T1000 (cell line): ENCODE measurements around the gene BEST4.
"Not testable (repeated sequence)": the region's sequence is repeated elsewhere in the genome, so short reads cannot be mapped to it uniquely, and the experiment has no call there.

ENCODE experiments used
- DNase-seq: peaks from one replicate; lab custom pipeline; 2025; ENCODE audit warnings: mixed read lengths; lab: John Stamatoyannopoulos, UW

Gene BEST4

DNA sequence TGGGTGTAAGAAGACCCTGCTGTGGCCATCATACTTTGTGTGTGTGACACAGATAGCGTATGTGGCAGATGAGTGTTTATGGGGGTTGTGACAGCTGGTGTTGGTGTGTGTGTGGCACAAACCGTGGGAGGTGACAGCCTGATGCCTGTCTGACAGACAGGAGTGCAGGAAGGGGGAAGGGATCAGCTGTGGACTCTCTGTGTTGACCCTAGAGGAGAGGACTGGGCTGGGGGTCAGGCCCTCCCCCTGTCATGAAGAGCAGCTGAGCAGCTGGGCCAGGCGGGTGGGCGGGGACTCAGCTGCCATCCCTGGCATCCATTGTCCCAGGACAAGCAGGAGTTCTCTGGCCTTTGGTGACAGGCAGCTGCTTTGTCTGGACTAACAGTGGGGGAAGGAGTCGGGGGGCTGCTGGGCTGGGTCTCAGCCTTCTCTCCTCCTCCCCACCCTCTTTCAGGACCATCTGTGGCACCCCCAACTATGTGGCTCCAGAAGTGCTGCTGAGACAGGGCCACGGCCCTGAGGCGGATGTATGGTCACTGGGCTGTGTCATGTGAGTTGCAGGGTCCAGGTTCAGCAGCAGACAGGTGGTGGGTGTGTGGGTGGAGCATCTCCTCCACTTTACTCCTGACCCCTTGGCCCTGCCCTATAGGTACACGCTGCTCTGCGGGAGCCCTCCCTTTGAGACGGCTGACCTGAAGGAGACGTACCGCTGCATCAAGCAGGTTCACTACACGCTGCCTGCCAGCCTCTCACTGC lies 14.5 kb upstream of the BEST4 start:
- DNase-seq: no peak

DNA sequence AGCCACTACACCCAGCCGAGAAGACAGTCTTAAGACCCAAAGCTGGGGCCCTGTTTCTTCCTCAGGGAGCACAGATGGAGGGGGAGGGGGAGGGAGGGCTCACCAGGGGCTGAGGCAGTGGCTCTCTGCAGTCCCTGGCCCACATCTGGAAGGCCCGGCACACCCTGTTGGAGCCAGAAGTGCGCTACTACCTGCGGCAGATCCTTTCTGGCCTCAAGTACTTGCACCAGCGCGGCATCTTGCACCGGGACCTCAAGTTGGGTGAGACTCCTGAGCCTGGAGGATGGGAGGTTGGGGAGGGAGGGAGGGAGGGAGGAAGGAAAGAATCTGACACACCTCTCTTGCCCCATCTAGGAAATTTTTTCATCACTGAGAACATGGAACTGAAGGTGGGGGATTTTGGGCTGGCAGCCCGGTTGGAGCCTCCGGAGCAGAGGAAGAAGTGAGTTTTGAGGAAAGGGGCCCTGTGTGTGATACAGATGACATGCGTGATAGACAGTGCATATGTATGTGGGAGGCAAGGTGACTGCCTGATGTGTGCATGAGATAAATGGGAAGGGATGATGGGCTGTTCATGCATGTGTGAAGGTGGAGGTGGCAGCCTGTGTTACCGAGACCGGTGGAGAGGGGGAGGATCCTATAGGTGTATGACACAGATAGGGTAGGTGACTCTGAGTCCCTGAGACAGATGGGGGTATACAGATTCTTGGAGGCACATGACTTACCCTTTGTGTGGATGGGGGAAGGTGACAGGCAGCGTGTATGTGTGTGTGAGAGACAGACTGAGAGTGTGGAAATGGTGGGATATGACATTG lies 13.7 kb upstream of the BEST4 start:
- DNase-seq: no peak

DNA sequence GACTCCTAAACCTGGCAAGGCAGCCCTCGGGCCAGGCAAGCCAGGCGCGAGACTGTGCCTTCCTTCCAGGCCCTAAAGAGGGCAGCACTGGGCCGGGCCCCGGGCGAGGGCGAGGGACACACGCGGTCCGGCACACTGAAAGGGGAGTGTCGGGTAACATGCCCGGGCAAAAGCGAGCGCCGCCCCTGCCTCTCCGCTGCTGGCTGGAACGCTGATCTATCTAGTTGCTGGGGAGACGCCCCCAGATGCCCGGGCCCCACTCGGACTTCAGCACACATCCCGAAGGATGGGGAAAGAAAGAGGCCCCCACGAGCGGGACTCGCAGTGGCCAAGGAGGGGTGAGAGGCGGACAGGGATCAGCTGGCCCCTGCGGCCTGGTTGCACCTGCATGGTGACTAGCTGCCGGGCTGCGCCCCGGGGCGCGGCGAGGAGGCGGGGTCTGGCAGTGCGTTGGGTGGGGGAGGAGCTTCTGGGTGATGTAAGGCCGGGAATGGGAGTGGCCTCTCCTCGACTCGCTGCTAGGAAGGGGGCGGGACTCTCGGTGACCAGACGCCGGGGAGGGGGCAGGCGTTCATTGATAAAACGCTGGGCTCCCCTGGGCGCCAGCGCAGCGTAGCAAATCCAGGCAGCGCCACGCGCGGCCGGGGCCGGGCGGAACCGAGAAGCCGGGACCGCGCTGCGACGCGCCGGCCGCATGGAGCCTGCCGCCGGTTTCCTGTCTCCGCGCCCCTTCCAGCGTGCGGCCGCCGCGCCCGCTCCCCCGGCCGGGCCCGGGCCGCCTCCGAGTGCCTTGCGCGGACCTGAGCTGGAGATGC lies 12.0 kb upstream of the BEST4 start, which contains the start of gene PLK3:
Gene PLK3 (plus strand): TSS at position 608 of the 815 bp plus-strand sequence. CDS start 87 bp downstream, at position 695.
- peak; percentile 98 for DNase-seq

DNA sequence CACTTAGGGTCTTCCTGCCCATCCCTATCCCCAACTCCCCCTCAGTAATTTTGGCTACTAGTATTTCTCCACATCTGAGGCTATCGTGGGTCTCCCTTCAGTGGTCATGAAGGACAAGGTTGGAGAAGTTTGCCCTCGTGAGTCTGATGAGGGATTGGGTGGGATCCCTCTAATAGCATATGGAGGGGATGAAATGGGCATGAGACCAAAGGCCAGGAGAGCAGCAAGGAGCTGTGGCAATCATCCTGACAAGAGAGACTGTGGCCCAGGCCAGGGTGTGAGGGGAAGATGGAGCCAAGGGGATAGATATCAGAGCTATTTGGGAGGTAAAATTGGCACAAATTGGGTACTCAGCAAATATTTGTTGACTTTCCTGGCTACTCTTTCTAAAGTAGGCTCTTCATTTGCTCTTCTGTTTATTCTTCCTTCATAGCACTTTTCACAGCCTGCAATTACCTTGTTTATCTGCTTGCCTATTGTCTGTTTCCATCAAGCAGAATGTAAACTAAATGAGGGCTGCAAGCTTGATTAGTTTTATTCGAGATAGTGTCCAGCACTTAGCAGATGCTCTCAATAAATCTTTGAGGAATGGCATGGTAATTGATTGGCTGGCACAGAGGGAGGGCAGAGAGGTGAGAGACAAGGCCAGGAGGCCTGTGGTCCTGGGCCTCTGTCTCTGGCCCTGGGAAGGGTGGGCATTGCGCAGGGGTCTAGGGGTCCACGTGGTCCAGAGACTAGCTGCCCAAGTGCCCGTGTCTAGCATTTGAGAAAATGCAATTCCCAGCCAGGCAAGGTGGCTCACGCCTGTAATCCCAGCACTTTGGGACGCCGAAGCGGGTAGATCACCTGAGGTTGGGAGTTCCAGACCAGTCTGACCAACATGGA lies 10.8 kb upstream of the BEST4 start:
- no peak for DNase-seq

DNA sequence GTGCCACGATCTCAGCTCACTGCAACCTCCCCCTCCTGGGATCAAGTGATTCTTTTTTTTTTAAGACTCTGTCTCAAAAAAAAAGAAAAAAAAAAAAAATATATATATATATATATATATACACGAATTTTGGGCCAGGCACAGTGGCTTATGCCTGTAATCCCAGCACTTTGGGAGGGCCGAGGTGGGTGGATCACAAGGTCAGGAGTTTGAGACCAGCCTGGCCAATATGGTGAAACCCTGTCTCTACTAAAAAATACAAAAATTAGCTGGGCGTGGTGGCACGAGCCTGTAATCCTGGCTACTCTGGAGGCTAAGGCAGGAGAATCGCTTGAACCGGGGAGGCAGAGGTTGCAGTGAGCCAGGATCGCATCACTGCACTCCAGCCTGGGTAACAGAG lies 9.9 kb upstream of the BEST4 start:
- not testable (repeated sequence) for DNase-seq

DNA sequence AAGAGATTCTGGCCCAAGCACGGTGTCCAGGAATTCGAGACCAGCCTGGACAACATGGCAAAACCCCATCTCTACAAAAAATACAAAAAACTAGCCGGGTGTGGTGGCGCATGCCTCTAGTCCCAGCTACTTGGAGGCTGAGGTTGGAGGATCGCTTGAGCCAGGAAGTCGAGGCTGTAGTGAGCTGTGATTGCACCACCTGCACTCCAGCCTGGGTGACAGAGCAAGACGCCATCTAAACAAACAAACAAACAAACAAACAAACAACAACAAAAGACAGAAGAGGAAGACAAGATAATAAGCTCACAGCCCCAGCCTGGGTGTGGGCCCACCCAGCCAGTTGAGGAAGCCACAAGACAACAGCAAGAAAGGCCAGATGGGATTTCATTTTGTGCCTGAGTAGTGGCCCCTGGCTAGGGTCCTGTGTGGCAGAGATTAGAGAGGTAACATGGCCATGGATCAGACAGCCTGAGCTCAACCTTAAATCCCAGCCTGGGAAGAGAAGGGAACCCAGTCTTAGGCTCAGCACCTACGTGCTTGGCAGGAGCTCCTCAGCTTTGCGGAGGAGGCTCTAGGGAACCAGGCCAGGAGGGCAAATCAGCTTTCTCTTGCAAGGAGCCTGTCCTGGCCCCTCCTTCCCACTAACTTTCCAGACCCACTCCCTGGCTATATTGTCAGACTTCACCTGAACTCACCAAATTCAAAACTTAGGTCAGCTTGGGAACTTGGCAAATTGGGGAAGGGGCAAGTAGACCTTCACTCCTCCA lies 4.9 kb upstream of the BEST4 start:
- no peak for DNase-seq

DNA sequence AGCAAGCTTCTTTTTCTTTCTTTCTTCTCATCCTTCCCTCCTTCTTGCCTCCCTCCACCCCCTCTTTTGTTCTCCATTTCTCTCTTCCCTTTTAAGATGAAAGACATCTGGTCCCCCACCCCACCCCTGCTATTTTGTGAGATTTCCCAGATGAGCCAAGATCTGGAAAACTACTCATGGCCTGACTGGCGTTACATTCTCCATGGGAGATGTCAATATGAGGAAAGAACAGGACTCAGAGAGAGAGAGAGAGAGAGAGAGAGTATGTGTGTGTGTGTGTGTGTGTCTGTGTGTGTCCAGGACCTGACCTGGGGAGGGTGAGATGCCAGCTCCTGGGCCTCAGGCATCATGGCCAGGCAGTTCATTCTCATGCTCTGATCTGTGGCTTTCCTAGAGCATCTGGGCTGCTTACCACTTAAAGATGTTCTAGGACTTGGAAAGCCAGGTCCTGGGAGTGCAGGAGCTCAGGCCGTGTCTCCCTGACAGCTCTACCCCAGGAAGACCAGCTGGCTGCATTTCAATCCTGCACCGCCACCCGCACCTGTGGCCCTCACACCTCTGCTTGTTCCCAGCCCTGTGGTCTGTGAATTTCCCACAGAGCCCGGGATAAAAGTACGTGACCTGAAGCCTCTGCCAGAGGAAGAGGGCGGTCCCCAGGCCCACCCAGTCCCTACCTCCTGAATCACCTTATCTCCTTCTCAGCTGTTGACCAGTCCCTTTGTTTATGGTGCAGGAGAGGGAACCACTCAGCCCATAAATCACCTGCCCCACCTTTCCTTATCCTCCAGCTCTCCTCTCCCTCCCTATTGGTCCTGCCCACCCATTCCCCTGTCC lies 3.2 kb upstream of the BEST4 start:
- DNase-seq: no peak

DNA sequence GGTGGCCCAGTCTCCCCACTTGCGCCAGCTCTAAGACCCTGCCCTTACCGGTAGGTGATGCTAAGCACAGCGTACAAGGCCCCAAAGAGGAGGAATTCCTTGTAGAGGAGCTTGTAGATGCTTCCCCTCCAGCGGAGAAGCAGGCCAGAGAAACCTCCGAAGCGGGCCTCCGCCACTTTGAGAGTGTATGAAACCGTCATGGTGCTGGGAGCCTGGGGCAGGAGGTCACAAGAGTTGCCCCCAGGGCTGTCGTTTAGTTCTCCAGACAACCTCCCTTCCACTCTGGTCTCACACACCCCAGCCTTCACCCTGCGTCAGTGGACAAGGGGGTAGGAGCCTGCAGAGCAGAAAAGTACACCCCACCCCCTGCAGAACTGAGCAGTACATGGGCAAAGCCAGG lies 464 bp downstream of the BEST4 start:
- DNase-seq: no peak

DNA sequence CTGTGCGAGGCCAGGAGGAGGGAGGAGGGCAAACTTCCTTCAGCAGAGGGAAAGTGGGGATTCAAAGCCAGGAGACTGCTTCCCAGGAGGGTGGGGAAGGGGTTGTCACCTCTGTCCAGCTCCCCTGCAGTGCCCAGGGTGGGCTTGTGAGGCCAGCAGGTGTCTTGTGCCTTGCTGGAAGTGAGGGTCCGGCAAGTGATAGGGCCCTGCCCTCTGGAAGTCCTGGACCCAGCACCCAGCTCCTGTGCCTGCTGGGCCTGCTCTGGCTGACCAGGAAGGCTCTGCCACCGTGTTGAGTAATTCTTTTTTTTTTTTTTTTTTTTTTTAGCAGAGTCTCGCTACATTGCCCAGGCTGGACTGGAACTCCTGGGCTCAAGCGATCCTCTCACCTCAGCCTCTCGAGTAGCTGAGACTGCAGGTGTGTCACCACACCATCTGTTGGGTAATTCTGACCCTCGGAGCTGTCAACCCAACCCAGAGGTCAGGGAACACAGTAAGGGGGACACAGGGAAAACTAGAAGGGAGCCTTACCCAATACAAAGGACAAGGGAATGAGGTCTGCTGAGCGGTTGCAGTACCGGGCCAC lies 1.0 kb downstream of the BEST4 start:
- DNase-seq: no peak

DNA sequence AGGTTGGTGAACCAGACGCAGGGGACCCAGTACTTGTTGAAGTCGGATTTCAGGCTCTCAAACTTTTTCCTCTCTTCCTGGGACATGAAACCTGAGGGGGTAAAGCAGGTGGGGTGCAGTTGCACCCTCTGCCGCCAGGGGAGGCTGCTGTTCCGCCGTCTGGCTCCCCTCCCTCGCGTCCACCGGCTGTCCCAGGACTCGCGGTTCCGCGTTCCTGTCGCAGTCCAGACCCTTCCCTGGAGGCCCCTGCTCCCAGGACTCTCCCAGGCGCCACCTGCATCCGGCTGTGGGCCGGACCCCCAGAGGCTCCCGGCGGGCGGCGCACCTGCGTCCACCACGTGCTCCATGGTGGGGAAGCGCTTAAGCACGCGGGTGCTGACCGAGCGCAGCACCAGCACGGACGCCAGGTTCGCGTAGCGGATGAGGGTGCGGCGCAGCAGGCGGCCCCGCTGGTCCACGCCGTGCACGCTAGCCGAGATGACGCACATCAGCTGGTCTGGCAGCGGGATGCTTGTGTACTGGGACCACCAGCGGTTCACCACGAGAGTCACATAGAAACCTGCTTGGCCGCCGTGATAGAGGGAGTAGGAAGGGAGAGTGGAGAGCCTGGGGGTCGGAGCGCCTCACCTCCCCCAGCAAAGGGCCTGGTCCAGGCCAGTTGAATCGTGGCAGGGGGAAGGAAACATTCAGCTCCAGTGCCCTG lies 1.7 kb downstream of the BEST4 start:
- no peak for DNase-seq

DNA sequence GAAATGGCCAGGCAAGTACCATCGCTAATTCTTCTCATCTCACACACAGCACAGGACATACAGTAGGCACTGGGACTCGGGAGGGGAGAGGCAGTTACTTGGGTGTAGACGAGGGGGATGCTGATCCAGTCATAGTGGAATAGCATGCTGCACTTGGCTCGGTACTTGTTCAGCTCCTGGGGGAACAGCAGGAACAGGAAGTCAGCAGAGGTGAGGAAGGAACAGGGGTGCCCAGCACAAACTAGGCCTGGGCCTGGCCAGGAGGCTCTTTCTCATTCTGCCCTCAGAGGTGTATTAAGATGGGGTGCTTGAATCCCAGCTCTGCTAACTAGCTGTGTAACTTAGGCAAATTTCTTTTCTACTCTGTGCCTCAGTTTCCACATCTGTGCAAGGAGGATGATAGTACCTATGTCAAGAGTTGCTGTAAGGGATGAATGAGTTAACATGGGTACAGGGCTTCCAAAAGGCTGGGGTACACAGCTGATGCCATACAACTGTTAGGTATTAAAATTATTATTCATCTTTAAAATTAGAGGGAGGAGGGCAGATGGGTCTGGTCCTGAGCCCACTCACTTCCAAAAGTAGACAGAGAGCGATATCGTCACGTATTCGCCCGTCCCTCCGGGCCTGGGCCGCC lies 2.4 kb downstream of the BEST4 start:
- no peak for DNase-seq

DNA sequence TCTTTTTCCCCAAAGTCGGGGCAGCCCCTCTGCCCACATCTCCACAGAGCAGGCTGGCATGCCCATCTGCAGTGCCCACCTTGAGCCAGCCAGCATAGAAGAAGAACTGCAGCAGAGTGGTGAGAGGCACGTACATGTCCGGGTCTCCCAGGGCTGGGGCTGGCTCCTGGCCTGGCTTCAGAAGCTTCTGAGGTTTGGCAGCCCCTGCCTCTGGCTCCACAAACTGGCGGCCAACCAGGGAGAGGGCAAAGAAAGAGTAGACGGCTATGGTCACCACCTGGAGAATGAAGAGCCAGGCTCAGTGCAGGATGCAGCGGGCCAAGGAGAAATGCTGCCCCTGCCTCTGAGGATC lies 3.0 kb downstream of the BEST4 start:
- DNase-seq: no peak

DNA sequence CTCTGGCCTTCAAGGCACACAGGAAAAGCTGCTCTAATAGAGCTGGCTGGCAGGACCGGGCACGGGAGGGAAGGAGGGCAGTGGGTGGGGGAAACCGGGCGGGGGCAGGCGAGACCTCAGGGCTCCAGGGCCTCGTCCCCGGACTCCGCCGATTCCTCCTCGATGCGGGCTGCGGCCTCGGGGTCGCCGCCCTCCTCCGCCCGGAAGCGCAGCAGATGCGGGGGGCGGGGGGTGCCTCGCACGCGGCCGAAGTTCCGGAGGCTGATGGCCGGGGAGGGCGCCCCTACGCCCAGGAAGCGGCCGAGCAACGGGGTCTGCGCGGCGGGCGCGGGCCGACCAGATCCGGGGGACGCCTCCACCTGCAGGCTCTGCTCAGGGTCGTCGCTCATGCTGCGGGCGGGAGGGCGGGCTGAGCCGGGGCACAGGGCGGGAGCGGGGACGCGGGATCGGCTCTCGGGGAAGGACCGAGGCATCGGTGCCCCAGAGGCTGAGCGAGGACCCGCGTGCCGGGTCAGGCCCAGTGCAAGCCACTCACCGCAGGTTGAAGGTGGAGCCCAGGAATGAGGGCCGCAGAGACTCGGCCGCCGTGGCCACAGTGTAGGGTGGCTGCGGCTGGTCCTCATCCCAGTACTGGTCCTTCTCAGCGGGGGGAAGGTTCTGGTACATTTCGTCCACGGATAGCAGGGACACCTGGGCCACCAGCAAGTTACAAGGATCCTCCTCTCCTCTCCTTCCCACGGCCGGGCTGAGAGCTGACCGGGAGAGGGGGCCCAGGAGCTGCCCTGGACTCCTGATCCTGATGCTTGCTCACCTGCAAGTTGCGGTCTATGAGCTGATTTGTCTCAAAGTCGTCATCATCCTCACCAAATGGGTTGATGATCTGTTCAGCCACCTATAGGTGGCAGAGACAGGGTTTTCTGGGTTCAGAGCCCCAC lies 3.6 kb downstream of the BEST4 start:
- no peak for DNase-seq

DNA sequence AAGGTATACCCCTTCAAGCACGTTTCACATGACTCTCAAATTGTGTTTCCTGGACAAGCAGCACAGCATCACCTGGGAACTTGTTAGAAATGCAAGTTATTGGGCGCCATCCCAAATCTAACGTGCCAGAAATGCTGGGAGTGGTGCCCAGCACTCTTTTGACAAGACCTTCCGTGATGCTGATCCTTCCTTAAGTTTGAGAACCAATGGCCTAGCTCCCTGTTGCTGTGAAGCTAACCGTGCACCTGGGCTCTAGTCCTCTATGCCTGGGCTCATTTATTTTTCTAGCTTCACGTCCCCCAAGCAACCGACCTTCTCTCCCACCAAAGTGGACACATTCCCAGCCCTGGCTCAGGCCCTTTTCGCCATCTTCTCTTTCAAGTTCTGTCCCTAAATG lies 4.3 kb downstream of the BEST4 start:
- DNase-seq: no peak

DNA sequence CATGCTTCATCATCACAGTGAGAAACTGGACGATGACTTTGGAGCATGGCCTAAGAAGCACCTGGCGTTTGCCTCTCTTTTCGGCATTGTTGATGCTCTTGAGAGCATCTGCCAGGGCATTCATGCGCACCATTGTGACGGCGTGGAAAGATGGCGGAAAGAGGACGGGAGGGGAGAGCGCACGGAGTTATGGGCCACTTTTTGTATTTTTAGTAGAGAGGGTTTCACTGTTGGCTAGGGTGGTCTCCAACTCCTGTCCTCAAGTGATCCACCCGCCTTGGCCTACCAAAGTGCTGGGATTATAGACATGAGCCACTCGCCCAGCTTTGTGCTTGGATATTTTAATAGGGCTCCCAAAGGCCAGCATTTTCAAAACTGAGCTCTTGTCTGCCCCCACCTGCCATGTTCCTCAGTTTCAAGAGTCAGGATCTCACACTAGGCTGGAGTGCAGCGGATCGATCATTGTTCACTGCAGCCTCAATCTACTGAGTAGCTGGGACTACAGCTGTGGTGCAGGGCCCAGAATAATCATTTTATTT lies 7.3 kb downstream of the BEST4 start:
- no peak for DNase-seq

DNA sequence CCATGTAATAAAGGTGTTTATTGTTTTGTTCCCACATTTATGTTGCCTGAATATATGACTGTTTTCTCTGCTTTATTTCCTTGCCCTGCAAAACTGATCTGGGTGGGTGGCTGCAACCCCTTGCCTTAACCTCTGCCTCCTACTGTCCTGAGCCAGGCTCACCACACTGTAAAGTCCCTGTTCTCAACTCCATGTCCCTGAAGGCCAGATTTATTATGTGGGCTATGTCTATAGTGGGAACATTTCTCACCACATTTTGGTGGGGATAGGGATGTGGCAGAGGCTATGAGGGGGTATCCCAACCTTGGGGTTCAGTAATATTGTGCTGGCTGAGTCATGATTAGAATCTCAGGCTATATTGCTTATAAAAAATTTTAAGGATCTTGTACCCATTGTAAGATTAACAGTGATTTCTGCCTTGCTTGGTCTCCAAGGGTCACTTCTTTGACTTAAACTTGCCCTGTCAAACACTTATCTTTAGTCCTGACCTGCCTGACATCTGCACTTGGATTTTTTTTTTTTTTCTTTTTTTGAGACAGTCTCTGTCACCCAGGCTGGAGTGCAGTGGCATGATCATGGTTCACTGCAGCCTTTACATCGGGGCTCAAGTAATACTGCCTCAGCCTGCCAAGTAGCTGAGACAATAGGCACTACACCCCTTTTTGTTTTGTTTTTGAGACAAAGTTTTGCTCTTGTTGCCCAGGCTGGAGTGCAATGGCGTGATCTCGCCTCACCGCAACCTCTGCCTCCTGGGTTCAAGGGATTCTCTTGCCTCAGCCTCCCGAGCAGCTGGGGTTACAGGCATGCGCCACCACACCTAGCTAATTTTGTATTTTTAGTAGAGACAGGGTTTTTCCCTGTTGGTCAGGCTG lies 9.0 kb downstream of the BEST4 start:
- no peak for DNase-seq
